HepG2 (cell line): ENCODE data around the gene ZMYM1. TPM values are rescaled to one million over a fixed set of nuclear protein-coding genes. Genes with fewer than 3 reads are reported as not detected.
A peak's percentile ranks its signal among the peaks of the same experiment; 100 is the strongest.

Experiments used
- ARID4A ChIP-seq: sonication (generic); formaldehyde crosslinking; IDR thresholded peaks from 2 replicates; pipeline ENCODE4 v1.5.0; 2020; ENCODE audit warnings: mild to moderate bottlenecking, missing genetic modification reagents, borderline replicate concordance
- CC2D1A ChIP-seq: sonication (generic); formaldehyde crosslinking; IDR thresholded peaks from 2 replicates; pipeline ENCODE4 v1.8.1; 2023; ENCODE audit warnings: mild to moderate bottlenecking, missing genetic modification reagents
- SNRNP70 ChIP-seq: fragments of 200-400 bp; formaldehyde crosslinking; IDR thresholded peaks from 2 replicates; pipeline ENCODE4 v1.6.1; 2017; ENCODE audit warnings: mild to moderate bottlenecking, low read depth, low read length, moderate library complexity
- TRIM24 ChIP-seq: sonication (generic); formaldehyde crosslinking; IDR thresholded peaks from 2 replicates; pipeline ENCODE4 v1.8.0; 2022; ENCODE audit warnings: mild to moderate bottlenecking, missing genetic modification reagents
- ZBTB39 ChIP-seq: sonication (generic); formaldehyde crosslinking; IDR thresholded peaks from 2 replicates; pipeline ENCODE4 v1.5.0; 2020; ENCODE audit warnings: missing genetic modification reagents
- ZFP91 ChIP-seq: sonication (generic); formaldehyde crosslinking; IDR thresholded peaks from 2 replicates; pipeline ENCODE4 v1.9.0; 2022; ENCODE audit warnings: missing genetic modification reagents, mild to moderate bottlenecking, borderline replicate concordance
- ZHX2 ChIP-seq, 2 experiments: sonication (generic) in 1 of 2; formaldehyde crosslinking in 1 of 2; IDR thresholded peaks; 2 replicates each; pipeline versions ENCODE4 v1.6.1 to v1.9.0; 2014 to 2022; ENCODE audit warnings: antibody characterized with exemption in 1 of 2, borderline replicate concordance in 1 of 2, inconsistent platforms in 1 of 2, low read depth in 1 of 2, missing genetic modification reagents in 1 of 2
- ZNF343 ChIP-seq: sonication (generic); formaldehyde crosslinking; IDR thresholded peaks from 2 replicates; pipeline ENCODE4 v1.4.0; 2020; ENCODE audit warnings: mild to moderate bottlenecking, missing genetic modification reagents
- ZNF503 ChIP-seq: sonication (generic); formaldehyde crosslinking; IDR thresholded peaks from 2 replicates; pipeline ENCODE4 v1.4.0; 2020; ENCODE audit warnings: missing genetic modification reagents
- ZNF577 ChIP-seq: sonication (generic); formaldehyde crosslinking; IDR thresholded peaks from 2 replicates; pipeline ENCODE4 v1.4.0; 2020; ENCODE audit warnings: mild to moderate bottlenecking, low read depth, missing genetic modification reagents, borderline replicate concordance
- ZSCAN20 ChIP-seq: sonication (generic); formaldehyde crosslinking; IDR thresholded peaks from 2 replicates; pipeline ENCODE4 v1.4.0; 2020; ENCODE audit warnings: missing genetic modification reagents, mild to moderate bottlenecking, borderline replicate concordance
- polyA plus RNA-seq, 8 experiments: library from polyadenylated mRNA; depleted of rRNA in 3 of 8; stranded (reverse) in 7 of 8; unstranded in 1 of 8; fragments of >200 nt; fragmentation: Illumina TruSeq in 4 of 8; extraction: Trizol in 4 of 8; gene quantifications; 2 replicates each; pipeline versions ENCODE4 v1.2.1 to v1.2.3, GENCODE V29; 2011 to 2016; ENCODE audit warnings: low read depth in 4 of 8, missing spikeins in 1 of 8, mixed read lengths in 1 of 8; ENCODE audit not compliant: insufficient read depth in 1 of 8
- total RNA-seq, 5 experiments: library from RNA; depleted of rRNA; stranded (reverse); fragments of >200 nt; fragmentation: Illumina TruSeq; extraction: Trizol; gene quantifications; 2 replicates each; pipeline ENCODE4 v1.2.3, GENCODE V29; 2016; ENCODE audit warnings: low read depth in 1 of 5

Gene ZMYM1
- total and polyA plus RNA-seq, 2 of the 13 experiments (the other 11 are each of a cell fraction or from before 2014, with no cell fraction given) = 10.0 to 16.2 TPM

GRCh38 chr1:35120458-35121133 lies 41.4 kb downstream of the ZMYM1 start (continued):
- no peak for TF ChIP-seq ZHX2 (IDR thresholded peaks at IDR 0.05; ENCODE audit: low read depth)
- TF ChIP-seq ZHX2 (CRISPR knock-in tag; IDR thresholded peaks at IDR 0.05; ENCODE audit: borderline replicate concordance) = no peak
- TF ChIP-seq ZNF577 = no peak
- TF ChIP-seq CC2D1A (CRISPR knock-in tag) = no peak
- no peak for TF ChIP-seq SNRNP70
- no peak for TF ChIP-seq ZNF503 (CRISPR knock-in tag)
- no peak for TF ChIP-seq ZBTB39 (CRISPR knock-in tag)
- TF ChIP-seq ZNF343 (CRISPR knock-in tag) = no peak
- TF ChIP-seq ZFP91 = peak; percentile 47; the same call in 1 of the 2 replicates
- TF ChIP-seq ARID4A (CRISPR knock-in tag) = 0 out of 2 replicates have a peak, but pooled peaks have one; percentile 36
- no peak for TF ChIP-seq TRIM24
- TF ChIP-seq ZSCAN20 (CRISPR knock-in tag) = no peak
